GM18508 (cell line): ENCODE measurements around the gene CDY1B.
"Not testable (repeated sequence)": the region's sequence is repeated elsewhere in the genome, so short reads cannot be mapped to it uniquely, and the experiment has no call there.

Source experiments
- ATAC-seq: cut with Tn5 transposase; IDR thresholded peaks from one replicate; pipeline ENCODE4 v1.9.1; 2021; ENCODE audit warnings: moderate number of reproducible peaks; ENCODE audit not compliant: insufficient read depth, unreplicated experiment

CDY1B gene

GRCh38 chrY:24047919-24048318, at the start of gene CDY1B:
Gene CDY1B, minus strand, starts transcription at chrY:24048019. Its CDS starts 331 bp downstream, at chrY:24047688.
- ATAC-seq = not testable (repeated sequence)

GRCh38 chrY:24049525-24049924, 1.7 kb upstream of the CDY1B start:
- ATAC-seq = not testable (repeated sequence)

- ATAC-seq = not testable (repeated sequence)
Measured at GRCh38 chrY:24043209-24043608, 4.6 kb downstream of the CDY1B start.

GRCh38 chrY:24039008-24039718, 8.7 kb downstream of the CDY1B start:
- not testable (repeated sequence) for ATAC-seq

GRCh38 chrY:24026212-24027103, 21.4 kb downstream of the CDY1B start:
- ATAC-seq = not testable (repeated sequence)
